PC-3 (cell line): ENCODE measurements around the gene LSM3. TPM values are rescaled to one million over a fixed set of nuclear protein-coding genes. Genes with fewer than 3 reads are reported as not detected.

Experiments
- ATAC-seq: fragments of 200-7000 bp; cut with Tn5 transposase; 2 replicates; pipeline ENCODE4 v1.9.1; 2020; ENCODE audit warnings: mild to moderate bottlenecking, moderate library complexity
- BruUV-seq: library from RNA; stranded (reverse); fragments of 400-500 nt; replicated peaks from 2 replicates; lab custom pipeline; 2021; lab: Mats Ljungman, UMichigan
- CTCF ChIA-PET: fragments of 300-600 bp; sonication (Branson Sonifier 250); formaldehyde crosslinking; loops from one replicate; lab custom pipeline; 2022; ENCODE audit warnings: antibody characterized with exemption; lab: Charles Lee
- POLR2A ChIA-PET: fragments of 300-600 bp; sonication (Branson Sonifier 250); formaldehyde crosslinking; loops from one replicate; lab custom pipeline; 2022; ENCODE audit warnings: antibody characterized with exemption; ENCODE audit not compliant: unreplicated experiment; lab: Charles Lee
- DNase-seq: peaks from one replicate; pipeline ENCODE4 v3.0.0-alpha.2; 2015
- H2AFZ ChIP-seq: fragments of 300-600 bp; sonication (generic); 2 replicates; pipeline ENCODE4 v1.6.0; 2016; ENCODE audit warnings: antibody characterized with exemption, low read length
- H3F3A ChIP-seq: fragments of 300-600 bp; sonication (generic); one replicate; pipeline ENCODE4 v1.6.0; 2017; ENCODE audit warnings: antibody characterized with exemption, low read length, control low read depth, mild to moderate bottlenecking; ENCODE audit not compliant: unreplicated experiment
- H3K27ac ChIP-seq: fragments of 300-600 bp; sonication (generic); 2 replicates; pipeline ENCODE4 v1.5.1; 2016; ENCODE audit warnings: mild to moderate bottlenecking, low read length
- H3K27me3 ChIP-seq: fragments of 300-600 bp; sonication (generic); 2 replicates; pipeline ENCODE4 v1.6.1; 2016; ENCODE audit warnings: low read length, mixed read lengths
- H3K36me3 ChIP-seq: fragments of 300-600 bp; sonication (generic); 2 replicates; pipeline ENCODE4 v1.6.1; 2016; ENCODE audit warnings: low read depth, mixed run types, low read length, mixed read lengths
- H3K4me1 ChIP-seq: fragments of 300-600 bp; sonication (generic); 2 replicates; pipeline ENCODE4 v1.5.1; 2016; ENCODE audit warnings: low read length; ENCODE audit not compliant: insufficient read depth
- H3K4me2 ChIP-seq: fragments of 300-600 bp; sonication (generic); 2 replicates; pipeline ENCODE4 v1.6.0; 2016; ENCODE audit warnings: low read length
- H3K4me3 ChIP-seq: fragments of 300-600 bp; sonication (generic); 2 replicates; pipeline ENCODE4 v1.5.1; 2016; ENCODE audit warnings: mild to moderate bottlenecking, low read length, mixed read lengths
- H3K79me2 ChIP-seq: fragments of 300-600 bp; sonication (generic); 2 replicates; pipeline ENCODE4 v1.6.1; 2017; ENCODE audit warnings: low read length, mixed read lengths
- H3K9ac ChIP-seq: fragments of 300-600 bp; sonication (generic); 2 replicates; pipeline ENCODE4 v1.6.0; 2016; ENCODE audit warnings: mild to moderate bottlenecking, low read length
- H3K9me2 ChIP-seq: fragments of 300-600 bp; sonication (generic); replicated peaks from 2 replicates; pipeline ENCODE4 v1.6.1; 2016; ENCODE audit warnings: mixed run types, low read length, mixed read lengths
- H3K9me3 ChIP-seq: fragments of 300-600 bp; sonication (generic); 2 replicates; pipeline ENCODE4 v1.6.1; 2016; ENCODE audit warnings: low read length, mixed read lengths
- H4K20me1 ChIP-seq: fragments of 300-600 bp; sonication (generic); 2 replicates; pipeline ENCODE4 v1.6.1; 2016; ENCODE audit warnings: low read length, mixed read lengths
- CTCF ChIP-seq: fragments of 300-600 bp; sonication (generic); conservative IDR thresholded peaks from 2 replicates; pipeline ENCODE4 v1.5.1; 2017; ENCODE audit warnings: antibody characterized with exemption, low read depth, mild to moderate bottlenecking, low read length
- EZH2 ChIP-seq: fragments of 300-600 bp; sonication (generic); IDR thresholded peaks from one replicate; pipeline ENCODE4 v1.6.1; 2017; ENCODE audit warnings: antibody characterized with exemption, mild to moderate bottlenecking, low read length; ENCODE audit not compliant: unreplicated experiment
- EZH2phosphoT487 ChIP-seq: fragments of 300-600 bp; sonication (generic); IDR thresholded peaks from 2 replicates; pipeline ENCODE4 v1.6.1; 2018; ENCODE audit warnings: mild to moderate bottlenecking, antibody characterized with exemption, low read length, borderline replicate concordance
- intact Hi-C: fragments of 100-400 bp; cut with micrococcal nuclease; formaldehyde crosslinking; loops from 2 replicates; pipeline ENCODE4 v1.9.0; 2023
- total RNA-seq: library from RNA; depleted of rRNA; stranded (reverse); fragments of >200 nt; gene quantifications from 2 replicates; pipeline ENCODE4 v1.2.3, GENCODE V29; 2014

LSM3 gene
- total RNA-seq, 1 experiment from 2014 or later = 27.2 TPM

- Histone ChIP-seq H4K20me1 (no peaks in the 10 kb centered on the region), H3K4me2 (no peak overlapping the region), H3K9me3 (peaks cover 7% of the 10 kb centered on the region), H2AFZ (no peak overlapping the region), H3K4me1 (peaks cover 75% of the 10 kb centered on the region), H3K9me2 (no peaks in the 10 kb centered on the region), H3K27me3 (no peaks in the 10 kb centered on the region), H3K79me2 (no peaks in the 10 kb centered on the region), H3F3A (peaks cover 7% of the 10 kb centered on the region), H3K4me3 (no peak overlapping the region), H3K27ac (peak overlapping the region; percentile 36), H3K36me3 (0 out of 2 replicates have a peak, but pooled peaks cover 3% of the 10 kb centered on the region), H3K9ac (no peak overlapping the region)
- ChIA-PET POLR2A (no interaction called here), CTCF (interaction anchor here (2.3 kb wide), 1 partner anchor 28 kb away, joined by 11 read pairs; no protein-coding TSS in a partner anchor)
- no TSS peak for BruUV-seq
- ATAC-seq = no peak
- TF ChIP-seq EZH2phosphoT487 (no peak), CTCF (no peak), EZH2 (no peak)
- intact Hi-C loops = no loop called here
- DNase-seq = no peak
These were observed 52.8 kb downstream of the LSM3 start for GRCh38 chr3:14231145-14231990.

GRCh38 chr3:14231998-14232501, 53.4 kb downstream of the LSM3 start:
- no peak overlapping the region for H3K4me3 ChIP-seq
- ATAC-seq (peak; percentile 39), DNase-seq (peak; percentile 60)
- no peak overlapping the region for H2AFZ ChIP-seq
- H4K20me1 ChIP-seq = no peaks in the 10 kb centered on the region
- no peaks in the 10 kb centered on the region for H3K9me2 ChIP-seq
- ChIA-PET CTCF (interaction anchor here (2.3 kb wide), 1 partner anchor 29 kb away, joined by 11 read pairs; no protein-coding TSS in a partner anchor), POLR2A (no interaction called here)
- H3F3A ChIP-seq = peaks cover 7% of the 10 kb centered on the region
- intact Hi-C loops = no loop called here
- H3K79me2 ChIP-seq = no peaks in the 10 kb centered on the region
- TF ChIP-seq EZH2phosphoT487 (no peak), CTCF (no peak), EZH2 (no peak)
- H3K4me1 ChIP-seq = peaks cover 68% of the 10 kb centered on the region
- no TSS peak for BruUV-seq
- peaks cover 7% of the 10 kb centered on the region for H3K9me3 ChIP-seq
- H3K36me3 ChIP-seq = 0 out of 2 replicates have a peak, but pooled peaks cover 3% of the 10 kb centered on the region
- H3K4me2 ChIP-seq = no peak overlapping the region
- no peak overlapping the region for H3K9ac ChIP-seq
- peak overlapping the region; percentile 54 for H3K27ac ChIP-seq
- H3K27me3 ChIP-seq = no peaks in the 10 kb centered on the region
